Heart right ventricle (tissue), 16 donors: ENCODE data around the gene DYSF. TPM values are rescaled to one million over a fixed set of nuclear protein-coding genes. Genes with fewer than 3 reads are reported as not detected.

Experiments
- ATAC-seq, 8 donors: fragments of 200-7000 bp; cut with Tn5 transposase; one replicate each; pipeline ENCODE4 v1.9.1; 2020; ENCODE audit warnings: mild to moderate bottlenecking in 8 of 8, moderate library complexity in 8 of 8, moderate number of reproducible peaks in 1 of 8
- DNase-seq, 2 donors: peaks; one replicate each; pipeline ENCODE4 v3.0.0-alpha.2; 2020
- H3K27ac ChIP-seq, 10 donors: fragments of 200-600 bp; sonication (generic) in 2 of 10; one replicate each; pipeline versions ENCODE4 v1.5.0 to v1.8.0; 2020 to 2022; ENCODE audit warnings: mild to moderate bottlenecking in 3 of 10
- H3K27me3 ChIP-seq, 7 donors: fragments of 200-600 bp; one replicate each; pipeline ENCODE4 v1.8.0; 2021 to 2022; ENCODE audit warnings: mild to moderate bottlenecking in 2 of 7
- H3K36me3 ChIP-seq, 9 donors: fragments of 200-600 bp; sonication (generic) in 1 of 9; one replicate each; pipeline versions ENCODE4 v1.5.0 to v1.8.0; 2020 to 2022; ENCODE audit warnings: mild to moderate bottlenecking in 2 of 9
- H3K4me1 ChIP-seq, 9 donors: fragments of 200-600 bp; sonication (generic) in 1 of 9; one replicate each; pipeline versions ENCODE4 v1.5.0 to v1.8.0; 2020 to 2022; ENCODE audit warnings: mild to moderate bottlenecking in 4 of 9
- H3K4me3 ChIP-seq, 10 donors: fragments of 200-600 bp; sonication (generic) in 2 of 10; one replicate each; pipeline versions ENCODE4 v1.5.0 to v1.8.0; 2020 to 2022; ENCODE audit warnings: mild to moderate bottlenecking in 7 of 10, moderate library complexity in 2 of 10
- H3K9me3 ChIP-seq, 11 donors: fragments of 200-600 bp in 10 of 11; sonication (generic) in 2 of 11; one replicate each; pipeline versions ENCODE4 v1.5.0 to v1.8.0; 2013 to 2022; ENCODE audit warnings: mild to moderate bottlenecking in 2 of 11, control low read depth in 1 of 11, moderate library complexity in 1 of 11
- CTCF ChIP-seq, 9 donors: fragments of 200-600 bp; sonication (generic) in 2 of 9; IDR thresholded peaks; one replicate each; pipeline versions ENCODE4 v1.5.0 to v1.8.0; 2021 to 2022; ENCODE audit warnings: antibody characterized with exemption in 9 of 9, mild to moderate bottlenecking in 5 of 9, moderate library complexity in 1 of 9
- WGBS, 2 donors: extraction: QIAGEN DNeasy Blood & Tissue Kit; methylation state at CpG; one replicate each; pipeline ENCODE4 v1.1.7; 2013; ENCODE audit warnings: inconsistent platforms in 1 of 2; 5-methylcytosine and 5-hydroxymethylcytosine counted together
- intact Hi-C, 10 donors: fragments of 100-400 bp; cut with DNase I; formaldehyde crosslinking; loops; one replicate each; pipeline versions ENCODE4 v1.11.1 to v1.14.2; 2022
- polyA plus RNA-seq, 2 donors: library from polyadenylated mRNA; stranded (reverse); fragments of 200-250 nt; gene quantifications; one replicate each; pipeline ENCODE4 v1.2.3, GENCODE V29; 2013
- total RNA-seq, 10 donors: library from RNA; stranded (reverse); fragmentation: NEBNext Ultra II Directional in 3 of 10; extraction: Animal tissue kit (Norgen Biotek cat#: 25700) in 3 of 10; gene quantifications; one replicate each; pipeline versions ENCODE4 v1.2.1 to v1.2.4, GENCODE V29; 2021 to 2023
- donor health status: Arrhythmogenic right ventricular cardiomyopathy.
- donor health status: ischemic (EF 13 %, LVEDD 7.1; RV severe dilation, severe dysfunction).
- donor health status: healthy with polysubstance abuse.
- donor health status: DM: no; HTN: yes; CAD: no.
- donor health status: DM: no; HTN: no; CAD: no.
- donor health status: ischemic (EF 25% LVEDD 6.9; RV normal size, moderate dysfunction).
- donor health status: ischemic (EF 25% LVEDD 5.7; RV mildly dilated, moderate dysfunction).
- donor health status: healthy.
- donor health status: DM: yes; HTN: yes; CAD: no.
- donor health status: Ischemic cardiomyopathy.
- donor health status: ischemic (EF 35%, LVEDD 5.7; RV mildly dilated, moderate dysfunction).
- donor health status: nonischemic (EF 11% LVEDD 7.7; RV severe dilation, severe dysfunction).
- donor health status: DM: yes; HTN: yes; CAD: no.
- donor health status: PGD.
- donor health status: ischemic (EF 29% LVEDD 5.4; RV normal size, mild dysfunction).
- donor health status: nonischemic (EF 23%, LVEDD 6.1; RV moderate dilation, normal function).

The DYSF gene
- total and polyA plus RNA-seq, 12 donors = 20.6 to 100 (median 64.8) TPM

GRCh38 chr2:71695235-71696120, 242.1 kb downstream of the DYSF start:
- H3K27me3 ChIP-seq = peaks cover 0 to 3% (median 0%) of the 10 kb centered on the region in 7 donors
- TF ChIP-seq CTCF (IDR thresholded peaks at IDR 0.05) = no peak
- no peak for ATAC-seq
- no peaks in the 10 kb centered on the region for H3K9me3 ChIP-seq
- intact Hi-C loops = no loop called here
- H3K4me1 ChIP-seq = peaks cover 4 to 37% (median 13%) of the 10 kb centered on the region in 9 donors
- H3K36me3 ChIP-seq = no peaks in the 10 kb centered on the region
- 86 to 90% methylated on average over 13 of the region's 13 CpGs for WGBS, 2 donors
- H3K27ac ChIP-seq = no peak overlapping the region
- H3K4me3 ChIP-seq = no peak overlapping the region
- DNase-seq = no peak

- Histone ChIP-seq H3K27ac (no peak overlapping the region), H3K4me1 (peaks cover 10 to 45% (median 19%) of the 10 kb centered on the region in 9 donors), H3K27me3 (peaks cover 0 to 3% (median 0%) of the 10 kb centered on the region in 7 donors), H3K9me3 (no peaks in the 10 kb centered on the region), H3K4me3 (no peak overlapping the region), H3K36me3 (no peaks in the 10 kb centered on the region)
- ATAC-seq (no peak), DNase-seq (no peak)
- 38 to 50% methylated on average over 8 of the region's 8 CpGs for WGBS, 2 donors
- intact Hi-C loops = no loop called here
- no peak for TF ChIP-seq CTCF (IDR thresholded peaks at IDR 0.05)
Measured at GRCh38 chr2:71696381-71696780, 243.0 kb downstream of the DYSF start.

- TF ChIP-seq CTCF (IDR thresholded peaks at IDR 0.05) = no peak
- no peak for DNase-seq
- H3K4me3 ChIP-seq = no peak overlapping the region
- H3K27ac ChIP-seq = no peak overlapping the region
- H3K9me3 ChIP-seq = no peaks in the 10 kb centered on the region
- H3K27me3 ChIP-seq = peaks cover 0 to 3% (median 0%) of the 10 kb centered on the region in 7 donors
- intact Hi-C loops = no loop called here
- no peaks in the 10 kb centered on the region for H3K36me3 ChIP-seq
- ATAC-seq = no peak
- H3K4me1 ChIP-seq = peaks cover 11 to 45% (median 25%) of the 10 kb centered on the region in 9 donors
- WGBS, 2 donors = 94 to 95% methylated on average over 14 of the region's 14 CpGs
Measured at GRCh38 chr2:71697106-71698004, 244.0 kb downstream of the DYSF start.

- H3K27ac ChIP-seq = peak overlapping the region in 2 of 10 donors; percentile 89 to 93
- H3K9me3 ChIP-seq = no peaks in the 10 kb centered on the region
- 93 to 95% methylated on average over 6 of the region's 6 CpGs for WGBS, 2 donors
- TF ChIP-seq CTCF (IDR thresholded peaks at IDR 0.05) = no peak
- DNase-seq (no peak), ATAC-seq (no peak)
- no peaks in the 10 kb centered on the region for H3K36me3 ChIP-seq
- H3K4me1 ChIP-seq = peaks cover 11 to 53% (median 40%) of the 10 kb centered on the region in 9 donors
- peaks cover 0 to 3% (median 0%) of the 10 kb centered on the region in 7 donors for H3K27me3 ChIP-seq
- intact Hi-C loops = no loop called here
- H3K4me3 ChIP-seq = no peak overlapping the region
Measured at GRCh38 chr2:71699428-71699827, 246.1 kb downstream of the DYSF start.
